Measurements from ENCODE around the gene CRYBG1.

GRCh38 chr6:106446983-106447382 lies 86.5 kb downstream of the CRYBG1 start:
- no peak for TF ChIP-seq CTCF (conservative IDR thresholded peaks at IDR 0.05; ENCODE audit: low read depth, low read length)
- no peak for TF ChIP-seq EZH2 (IDR thresholded peaks at IDR 0.05; ENCODE audit: borderline replicate concordance, low read depth, low read length, poor library complexity, severe bottlenecking)

Data from A673 (cell line).